ENCODE data around the gene OR4K1.

The OR4K1 gene

DNA sequence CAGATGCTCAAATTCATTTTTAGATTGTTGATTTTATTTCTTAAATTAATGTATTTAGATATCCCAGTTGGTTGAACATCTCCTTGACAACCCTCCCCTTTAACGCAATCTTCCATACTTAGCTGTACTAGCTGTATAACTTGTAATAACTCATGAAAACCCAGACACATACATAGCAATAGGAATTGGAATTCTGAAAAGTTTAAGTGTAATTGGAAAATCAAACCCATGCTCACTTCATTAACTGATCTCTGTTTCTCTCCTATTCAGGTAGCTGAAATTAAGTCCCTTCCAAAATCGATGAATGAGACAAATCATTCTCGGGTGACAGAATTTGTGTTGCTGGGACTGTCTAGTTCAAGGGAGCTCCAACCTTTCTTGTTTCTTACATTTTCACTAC, 44.6 kb downstream of the OR4K1 start, which contains the start of gene OR4K15:
Gene OR4K15, plus strand, starts transcription at position 301 of the 400 bp plus-strand sequence. Its CDS starts 0 bp downstream, at position 301.
- Mint-ChIP-seq H3K27me3 (no peaks in the 10 kb centered on the region), H3K27ac (no peak within 1 kb of the TSS)

More for the DNA sequence above, 44.6 kb downstream of the OR4K1 start, which contains the start of gene OR4K15:
- Mint-ChIP-seq H3K36me3 (ENCODE audit: low read depth) (no peaks in the 10 kb centered on the region), H3K9me3 (no peaks in the 10 kb centered on the region), H3K4me1 (peaks cover 22% of the 10 kb centered on the region), H3K4me3 (no peak within 1 kb of the TSS)
- ATAC-seq (no peak), DNase-seq (no peak)

All from activated naive CD8-positive, alpha-beta T cell treated with anti-CD3 and anti-CD28 coated beads, Interleukin-2, amount 50 U/mL, for 24 hours (primary cell).